Liver (tissue), 9 donors: Measurements from ENCODE around the gene UMAD1. TPM values are rescaled to one million over a fixed set of nuclear protein-coding genes. Genes with fewer than 3 reads are reported as not detected.

Experiments used
- DNase-seq: peaks from one replicate; pipeline ENCODE4 v3.0.0-alpha.2; 2017; ENCODE audit warnings: low spot score
- H3K27ac ChIP-seq, 2 donors: one replicate each; pipeline ENCODE4 v1.7.0; 2013; ENCODE audit warnings: inconsistent platforms in 2 of 2, low read length in 2 of 2, control low read depth in 1 of 2, low read depth in 1 of 2, mild to moderate bottlenecking in 1 of 2
- H3K27me3 ChIP-seq, 4 donors: one replicate each; pipeline versions ENCODE4 v1.6.1 to v1.7.0; 2013; ENCODE audit warnings: low read length in 3 of 4, inconsistent platforms in 1 of 4, mild to moderate bottlenecking in 1 of 4, moderate library complexity in 1 of 4; ENCODE audit not compliant: control insufficient read depth in 4 of 4, insufficient read depth in 4 of 4
- H3K36me3 ChIP-seq, 4 donors: one replicate each; pipeline versions ENCODE4 v1.6.1 to v1.7.0; 2013; ENCODE audit warnings: low read length in 3 of 4, mild to moderate bottlenecking in 3 of 4, low read depth in 1 of 4, moderate library complexity in 1 of 4; ENCODE audit not compliant: control insufficient read depth in 4 of 4, insufficient read depth in 3 of 4
- H3K4me1 ChIP-seq, 4 donors: one replicate each; pipeline versions ENCODE4 v1.6.1 to v1.7.0; 2013; ENCODE audit warnings: low read length in 3 of 4, mild to moderate bottlenecking in 3 of 4, moderate library complexity in 1 of 4; ENCODE audit not compliant: control insufficient read depth in 4 of 4, insufficient read depth in 4 of 4
- H3K4me3 ChIP-seq, 3 donors: one replicate each; pipeline versions ENCODE4 v1.6.1 to v1.7.0; 2013; ENCODE audit warnings: low read length in 3 of 3, control low read depth in 1 of 3, low read depth in 1 of 3, mild to moderate bottlenecking in 1 of 3
- H3K9ac ChIP-seq, 2 donors: one replicate each; pipeline ENCODE4 v1.7.0; 2013; ENCODE audit warnings: low read length in 2 of 2, mild to moderate bottlenecking in 2 of 2, moderate library complexity in 2 of 2, control low read depth in 1 of 2, low read depth in 1 of 2
- H3K9me3 ChIP-seq, 4 donors: one replicate each; pipeline versions ENCODE4 v1.6.1 to v1.7.0; 2013; ENCODE audit warnings: low read length in 3 of 4; ENCODE audit not compliant: control insufficient read depth in 4 of 4
- ATF3 ChIP-seq: IDR thresholded peaks from 2 replicates; pipeline ENCODE4 v1.6.1; 2016; ENCODE audit warnings: antibody characterized with exemption
- CTCF ChIP-seq: fragments of 150-350 bp; IDR thresholded peaks from 2 replicates; pipeline ENCODE4 v1.5.1; 2017; ENCODE audit warnings: improper control_type of control experiment, low read depth, low read length; ENCODE audit not compliant: missing input control
- EGR1 ChIP-seq, 2 donors: IDR thresholded peaks; 2 replicates each; pipeline ENCODE4 v1.6.1; 2016 to 2018; ENCODE audit warnings: antibody characterized with exemption in 2 of 2, low read depth in 2 of 2
- FOXA1 ChIP-seq: IDR thresholded peaks from 2 replicates; pipeline ENCODE4 v1.6.1; 2016; ENCODE audit warnings: antibody characterized with exemption
- FOXA2 ChIP-seq: IDR thresholded peaks from 2 replicates; pipeline ENCODE4 v1.6.1; 2016; ENCODE audit warnings: antibody characterized with exemption
- GABPA ChIP-seq, 2 donors: IDR thresholded peaks in 1 of 2; conservative IDR thresholded peaks in 1 of 2; 2 replicates each; pipeline ENCODE4 v1.6.1; 2016; ENCODE audit warnings: antibody characterized with exemption in 2 of 2, mild to moderate bottlenecking in 1 of 2, moderate library complexity in 1 of 2
- HNF4A ChIP-seq, 2 donors: conservative IDR thresholded peaks; 2 replicates each; pipeline ENCODE4 v1.6.1; 2016; ENCODE audit warnings: antibody characterized with exemption in 2 of 2, mild to moderate bottlenecking in 2 of 2
- HNF4G ChIP-seq: IDR thresholded peaks from 2 replicates; pipeline ENCODE4 v1.6.1; 2016; ENCODE audit warnings: antibody characterized with exemption
- JUND ChIP-seq, 2 donors: IDR thresholded peaks; 2 replicates each; pipeline ENCODE4 v1.6.1; 2016; ENCODE audit warnings: antibody characterized with exemption in 2 of 2
- MAX ChIP-seq: IDR thresholded peaks from 2 replicates; pipeline ENCODE4 v1.6.1; 2016; ENCODE audit warnings: antibody characterized with exemption
- NR2F2 ChIP-seq: IDR thresholded peaks from 2 replicates; pipeline ENCODE4 v1.6.1; 2016; ENCODE audit warnings: antibody characterized with exemption
- RAD21 ChIP-seq, 2 donors: IDR thresholded peaks; 2 replicates each; pipeline ENCODE4 v1.6.1; 2016; ENCODE audit warnings: antibody characterized with exemption in 2 of 2, mild to moderate bottlenecking in 2 of 2
- RXRA ChIP-seq, 2 donors: IDR thresholded peaks; 2 replicates each; pipeline ENCODE4 v1.6.1; 2017 to 2018; ENCODE audit warnings: antibody characterized with exemption in 2 of 2, mild to moderate bottlenecking in 1 of 2
- SP1 ChIP-seq: IDR thresholded peaks from 2 replicates; pipeline ENCODE4 v1.6.1; 2018; ENCODE audit warnings: antibody characterized with exemption, mild to moderate bottlenecking
- TAF1 ChIP-seq: conservative IDR thresholded peaks from 2 replicates; pipeline ENCODE4 v1.6.1; 2016; ENCODE audit warnings: antibody characterized with exemption, mild to moderate bottlenecking
- YY1 ChIP-seq: IDR thresholded peaks from 2 replicates; pipeline ENCODE4 v1.6.1; 2016; ENCODE audit warnings: antibody characterized with exemption, mild to moderate bottlenecking
- ZBTB33 ChIP-seq: IDR thresholded peaks from 2 replicates; pipeline ENCODE4 v1.6.1; 2016; ENCODE audit warnings: antibody characterized with exemption
- WGBS: extraction: QIAGEN DNeasy Blood & Tissue Kit; methylation state at CpG from one replicate; pipeline ENCODE4 v1.1.7; 2013; 5-methylcytosine and 5-hydroxymethylcytosine counted together
- polyA plus RNA-seq, 2 donors: library from polyadenylated mRNA; stranded (reverse) in 1 of 2; unstranded in 1 of 2; fragments of 200-250 nt in 1 of 2; fragments of >200 nt in 1 of 2; fragmentation: Nextera tagmentation in 1 of 2; extraction: Ambion mirVana in 1 of 2; gene quantifications; one replicate each; pipeline versions ENCODE4 v1.2.1 to v1.2.3, GENCODE V29; 2013 to 2015
- total RNA-seq, 2 donors: library from RNA; depleted of rRNA; stranded (reverse); fragments of >200 nt; gene quantifications; one replicate each; pipeline ENCODE4 v1.2.3, GENCODE V29; 2014
- TF ChIP-seq, protein P1 (sequence below): IDR thresholded peaks from 2 replicates; pipeline ENCODE4 v1.6.1; 2016; ENCODE audit warnings: antibody characterized with exemption, mild to moderate bottlenecking
- donor health status: healthy.
- donor health status: healthy.
- donor health status: healthy.
- donor health status: healthy.
- donor health status: healthy.

UMAD1 gene
- total and polyA plus RNA-seq, 4 donors, result 5.9 to 12.2 (median 7.9) TPM

GRCh38 chr7:7810826-7811225 is 170.3 kb downstream of the UMAD1 start:
- H3K36me3 ChIP-seq, result no peaks in the 10 kb centered on the region
- H3K4me3 ChIP-seq, result no peak overlapping the region
- H3K9ac ChIP-seq, result no peak overlapping the region
- peaks cover 0 to 14% (median 4%) of the 10 kb centered on the region in 4 donors for H3K4me1 ChIP-seq
- H3K27ac ChIP-seq, result no peak overlapping the region
- no peaks in the 10 kb centered on the region for H3K27me3 ChIP-seq
- 95% methylated on average over 2 of the region's 2 CpGs for WGBS
- no peaks in the 10 kb centered on the region for H3K9me3 ChIP-seq
- no peak for DNase-seq
- TF ChIP-seq CTCF, result no peak
- no peak for TF ChIP-seq FOXA1

- Histone ChIP-seq H3K4me1 (peaks cover 0 to 14% (median 4%) of the 10 kb centered on the region in 4 donors), H3K36me3 (no peaks in the 10 kb centered on the region), H3K27ac (peak overlapping the region in 1 of 2 donors; percentile 78), H3K9me3 (no peaks in the 10 kb centered on the region), H3K4me3 (no peak overlapping the region), H3K9ac (no peak overlapping the region), H3K27me3 (no peaks in the 10 kb centered on the region)
- 41% methylated on average over 1 of the region's 1 CpG for WGBS
- no peak for DNase-seq
- TF ChIP-seq EGR1 (IDR thresholded peaks at IDR 0.05; ENCODE audit: low read depth in 2 of 2), result no peak
- peak in 1 of 2 donors; percentile 71 for TF ChIP-seq RXRA (IDR thresholded peaks at IDR 0.05)
- TF ChIP-seq, protein P1, sequence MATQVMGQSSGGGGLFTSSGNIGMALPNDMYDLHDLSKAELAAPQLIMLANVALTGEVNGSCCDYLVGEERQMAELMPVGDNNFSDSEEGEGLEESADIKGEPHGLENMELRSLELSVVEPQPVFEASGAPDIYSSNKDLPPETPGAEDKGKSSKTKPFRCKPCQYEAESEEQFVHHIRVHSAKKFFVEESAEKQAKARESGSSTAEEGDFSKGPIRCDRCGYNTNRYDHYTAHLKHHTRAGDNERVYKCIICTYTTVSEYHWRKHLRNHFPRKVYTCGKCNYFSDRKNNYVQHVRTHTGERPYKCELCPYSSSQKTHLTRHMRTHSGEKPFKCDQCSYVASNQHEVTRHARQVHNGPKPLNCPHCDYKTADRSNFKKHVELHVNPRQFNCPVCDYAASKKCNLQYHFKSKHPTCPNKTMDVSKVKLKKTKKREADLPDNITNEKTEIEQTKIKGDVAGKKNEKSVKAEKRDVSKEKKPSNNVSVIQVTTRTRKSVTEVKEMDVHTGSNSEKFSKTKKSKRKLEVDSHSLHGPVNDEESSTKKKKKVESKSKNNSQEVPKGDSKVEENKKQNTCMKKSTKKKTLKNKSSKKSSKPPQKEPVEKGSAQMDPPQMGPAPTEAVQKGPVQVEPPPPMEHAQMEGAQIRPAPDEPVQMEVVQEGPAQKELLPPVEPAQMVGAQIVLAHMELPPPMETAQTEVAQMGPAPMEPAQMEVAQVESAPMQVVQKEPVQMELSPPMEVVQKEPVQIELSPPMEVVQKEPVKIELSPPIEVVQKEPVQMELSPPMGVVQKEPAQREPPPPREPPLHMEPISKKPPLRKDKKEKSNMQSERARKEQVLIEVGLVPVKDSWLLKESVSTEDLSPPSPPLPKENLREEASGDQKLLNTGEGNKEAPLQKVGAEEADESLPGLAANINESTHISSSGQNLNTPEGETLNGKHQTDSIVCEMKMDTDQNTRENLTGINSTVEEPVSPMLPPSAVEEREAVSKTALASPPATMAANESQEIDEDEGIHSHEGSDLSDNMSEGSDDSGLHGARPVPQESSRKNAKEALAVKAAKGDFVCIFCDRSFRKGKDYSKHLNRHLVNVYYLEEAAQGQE, result no peak
- TF ChIP-seq GABPA (IDR thresholded peaks at IDR 0.05 in 1 of 2, conservative IDR thresholded peaks at IDR 0.05 in 1 of 2), result no peak
- TF ChIP-seq HNF4G, result peak; percentile 6
- TF ChIP-seq NR2F2, result no peak
- peak; percentile 41 for TF ChIP-seq FOXA1
- peak; percentile 56 for TF ChIP-seq YY1
- no peak for TF ChIP-seq MAX
- TF ChIP-seq HNF4A (conservative IDR thresholded peaks at IDR 0.05), result peak in 1 of 2 donors; percentile 51
- no peak for TF ChIP-seq TAF1
- peak; percentile 45 to 49 for TF ChIP-seq RAD21 (IDR thresholded peaks at IDR 0.05)
- TF ChIP-seq CTCF, result no peak
- TF ChIP-seq ATF3, result no peak
- peak in 1 of 2 donors; percentile 44 for TF ChIP-seq JUND (IDR thresholded peaks at IDR 0.05)
- peak; percentile 48 for TF ChIP-seq ZBTB33
- TF ChIP-seq SP1, result peak; percentile 41
- peak; percentile 68 for TF ChIP-seq FOXA2
Measured at GRCh38 chr7:7812112-7812511, 171.6 kb downstream of the UMAD1 start.
